Osteocyte (in vitro differentiated cells): ENCODE results near the gene DCST1. TPM values are rescaled to one million over a fixed set of nuclear protein-coding genes. Genes with fewer than 3 reads are reported as not detected.

ENCODE experiments used
- DNase-seq: peaks from one replicate; pipeline ENCODE4 v3.0.0; 2021; ENCODE audit warnings: mixed read lengths; ENCODE audit not compliant: unreplicated experiment; ENCODE audit errors: extremely low spot score
- H3K27ac Mint-ChIP-seq: one replicate; pipeline ENCODE4 v1.8.0; 2021; ENCODE audit warnings: mild to moderate bottlenecking, mixed read lengths; ENCODE audit not compliant: unreplicated experiment
- H3K27me3 Mint-ChIP-seq: one replicate; pipeline ENCODE4 v1.8.0; 2021; ENCODE audit warnings: mixed read lengths; ENCODE audit not compliant: unreplicated experiment
- H3K36me3 Mint-ChIP-seq: one replicate; pipeline ENCODE4 v1.8.0; 2021; ENCODE audit warnings: mixed read lengths; ENCODE audit not compliant: unreplicated experiment
- H3K4me1 Mint-ChIP-seq: one replicate; pipeline ENCODE4 v1.8.0; 2021; ENCODE audit warnings: mixed read lengths; ENCODE audit not compliant: unreplicated experiment
- H3K4me3 Mint-ChIP-seq: one replicate; pipeline ENCODE4 v1.8.0; 2021; ENCODE audit warnings: mild to moderate bottlenecking, moderate library complexity, mixed read lengths; ENCODE audit not compliant: unreplicated experiment
- H3K9me3 Mint-ChIP-seq: one replicate; pipeline ENCODE4 v1.8.0; 2021; ENCODE audit warnings: mixed read lengths; ENCODE audit not compliant: unreplicated experiment
- total RNA-seq: library from RNA; stranded (reverse); gene quantifications from 2 replicates; pipeline ENCODE4 v1.2.1, GENCODE V29; 2021
- TF ChIP-seq, protein P1 (sequence below): fragments of 200-600 bp; sonication (generic); IDR thresholded peaks from 2 replicates; pipeline ENCODE4 v1.5.0; 2021; ENCODE audit warnings: antibody characterized with exemption, mild to moderate bottlenecking, moderate library complexity

DCST1 gene
- total RNA-seq, 1 donor from 2014 or later, result not detected

DNA sequence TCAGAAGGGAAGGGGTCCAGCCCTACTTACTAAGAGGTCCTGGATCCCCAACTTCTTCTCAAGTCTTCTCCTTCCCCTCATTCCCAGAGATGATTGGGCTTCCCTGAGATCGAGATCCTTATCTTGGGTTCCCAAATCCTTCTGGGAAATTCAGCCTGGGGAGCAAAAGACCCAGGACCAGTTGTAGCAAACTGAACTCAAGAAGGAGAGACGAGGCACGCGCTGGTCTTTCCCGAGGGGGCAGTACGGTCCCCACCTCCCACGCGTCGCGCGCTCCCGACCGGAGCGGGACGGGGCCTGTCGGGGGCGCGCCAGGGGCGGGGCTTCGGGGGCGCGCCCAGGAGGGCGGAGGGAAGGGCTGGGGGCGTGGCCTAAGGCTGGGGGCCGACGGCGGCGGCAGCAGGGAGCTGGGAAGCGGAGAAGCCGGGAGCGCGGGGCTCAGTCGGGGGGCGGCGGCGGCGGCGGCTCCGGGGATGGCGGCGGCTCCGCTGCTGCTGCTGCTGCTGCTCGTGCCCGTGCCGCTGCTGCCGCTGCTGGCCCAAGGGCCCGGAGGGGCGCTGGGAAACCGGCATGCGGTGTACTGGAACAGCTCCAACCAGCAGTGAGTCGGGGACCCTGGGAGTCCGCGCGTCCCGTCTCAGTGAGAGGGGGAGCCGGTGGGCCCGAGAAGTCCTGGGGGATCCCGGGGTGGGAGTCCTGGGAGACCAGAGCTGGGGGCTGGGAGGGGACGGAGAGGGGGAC lies 45.0 kb downstream of the DCST1 start, which contains the start of gene EFNA3:
Gene EFNA3 (plus strand): TSS at position 369 of the 741 bp plus-strand sequence. CDS start 105 bp downstream, at position 474.
- Mint-ChIP-seq H3K27ac (no peak within 1 kb of the TSS), H3K9me3 (no peaks in the 10 kb centered on the region), H3K36me3 (peaks cover 2% of the 10 kb centered on the region), H3K4me3 (peak within 1 kb of the TSS; percentile 58), H3K4me1 (peaks cover 30% of the 10 kb centered on the region), H3K27me3 (peaks cover 28% of the 10 kb centered on the region)
- DNase-seq, result no peak
- TF ChIP-seq, protein P1, sequence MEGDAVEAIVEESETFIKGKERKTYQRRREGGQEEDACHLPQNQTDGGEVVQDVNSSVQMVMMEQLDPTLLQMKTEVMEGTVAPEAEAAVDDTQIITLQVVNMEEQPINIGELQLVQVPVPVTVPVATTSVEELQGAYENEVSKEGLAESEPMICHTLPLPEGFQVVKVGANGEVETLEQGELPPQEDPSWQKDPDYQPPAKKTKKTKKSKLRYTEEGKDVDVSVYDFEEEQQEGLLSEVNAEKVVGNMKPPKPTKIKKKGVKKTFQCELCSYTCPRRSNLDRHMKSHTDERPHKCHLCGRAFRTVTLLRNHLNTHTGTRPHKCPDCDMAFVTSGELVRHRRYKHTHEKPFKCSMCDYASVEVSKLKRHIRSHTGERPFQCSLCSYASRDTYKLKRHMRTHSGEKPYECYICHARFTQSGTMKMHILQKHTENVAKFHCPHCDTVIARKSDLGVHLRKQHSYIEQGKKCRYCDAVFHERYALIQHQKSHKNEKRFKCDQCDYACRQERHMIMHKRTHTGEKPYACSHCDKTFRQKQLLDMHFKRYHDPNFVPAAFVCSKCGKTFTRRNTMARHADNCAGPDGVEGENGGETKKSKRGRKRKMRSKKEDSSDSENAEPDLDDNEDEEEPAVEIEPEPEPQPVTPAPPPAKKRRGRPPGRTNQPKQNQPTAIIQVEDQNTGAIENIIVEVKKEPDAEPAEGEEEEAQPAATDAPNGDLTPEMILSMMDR, result no peak

GRCh38 chr1:155079210-155079486 lies 45.5 kb downstream of the DCST1 start:
- no peaks in the 10 kb centered on the region for H3K9me3 Mint-ChIP-seq
- no peak for DNase-seq
- peaks cover 2% of the 10 kb centered on the region for H3K36me3 Mint-ChIP-seq
- peaks cover 33% of the 10 kb centered on the region for H3K27me3 Mint-ChIP-seq
- TF ChIP-seq, protein P1, result no peak
- peaks cover 33% of the 10 kb centered on the region for H3K4me1 Mint-ChIP-seq
- peak overlapping the region; percentile 58 for H3K4me3 Mint-ChIP-seq
- no peak overlapping the region for H3K27ac Mint-ChIP-seq

GRCh38 chr1:155079487-155080311 lies 46.1 kb downstream of the DCST1 start:
- no peak for DNase-seq
- Mint-ChIP-seq H3K9me3 (no peaks in the 10 kb centered on the region), H3K4me1 (peaks cover 38% of the 10 kb centered on the region), H3K27ac (no peak overlapping the region), H3K36me3 (peaks cover 2% of the 10 kb centered on the region), H3K4me3 (peak overlapping the region; percentile 58), H3K27me3 (peaks cover 33% of the 10 kb centered on the region)
- TF ChIP-seq, protein P1, result no peak

DNA sequence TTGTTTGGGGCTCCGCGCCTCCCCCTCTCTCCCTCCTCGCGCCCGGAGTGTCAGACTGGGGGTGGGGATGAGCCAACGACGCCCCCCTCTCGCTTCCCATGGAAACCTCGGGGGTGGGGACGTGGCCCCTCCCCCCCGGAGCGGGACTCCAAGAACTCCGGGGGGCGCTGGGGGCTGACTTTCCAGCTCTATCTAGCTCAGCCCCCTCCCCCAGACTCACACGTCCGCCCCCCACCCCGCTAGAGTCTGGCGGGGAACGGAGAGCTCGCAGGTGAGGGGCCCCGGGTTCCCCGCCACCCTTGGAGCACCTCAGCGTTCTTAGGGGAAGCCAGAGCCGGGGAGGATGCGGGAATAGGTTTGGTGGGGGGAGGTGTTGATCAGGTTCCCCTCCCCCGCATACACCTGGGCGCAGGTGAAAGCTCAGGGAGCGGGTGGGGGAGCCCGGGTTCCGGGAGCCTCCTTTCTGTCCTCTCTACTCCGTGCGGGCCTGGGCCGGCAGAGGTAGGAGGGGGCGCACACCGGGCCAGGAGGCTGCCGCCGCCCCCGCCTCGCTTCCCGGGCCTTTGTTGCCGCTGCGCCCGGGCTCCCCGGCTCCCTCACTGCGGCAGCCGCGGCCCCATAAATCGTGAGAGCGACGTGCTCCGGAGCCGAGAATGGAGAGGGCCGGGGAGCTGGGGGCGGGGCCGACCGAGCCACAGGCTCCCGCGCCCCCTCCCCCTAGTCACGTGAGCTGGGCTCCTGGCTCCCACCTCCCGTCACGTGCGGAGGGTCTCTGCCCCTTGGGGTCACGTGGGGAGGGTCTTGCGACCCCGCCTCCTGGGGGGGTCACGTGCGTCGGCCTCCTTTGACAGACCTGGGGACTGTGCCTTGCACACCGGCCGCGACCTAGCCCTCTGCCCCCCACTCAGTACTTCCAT lies 46.9 kb downstream of the DCST1 start:
- TF ChIP-seq, protein P1, result no peak
- peaks cover 41% of the 10 kb centered on the region for H3K4me1 Mint-ChIP-seq
- H3K27ac Mint-ChIP-seq, result no peak overlapping the region
- H3K4me3 Mint-ChIP-seq, result peak overlapping the region; percentile 29
- H3K27me3 Mint-ChIP-seq, result peaks cover 33% of the 10 kb centered on the region
- H3K36me3 Mint-ChIP-seq, result peaks cover 2% of the 10 kb centered on the region
- H3K9me3 Mint-ChIP-seq, result no peaks in the 10 kb centered on the region
- DNase-seq, result no peak
